NCI-H2029 treated with DMSO at 0.1 percent for 48 hours (cell line): ENCODE data around the gene PICK1.

Source experiments
- DNase-seq: peaks from one replicate; lab custom pipeline; 2025; lab: John Stamatoyannopoulos, UW

The PICK1 gene

DNA sequence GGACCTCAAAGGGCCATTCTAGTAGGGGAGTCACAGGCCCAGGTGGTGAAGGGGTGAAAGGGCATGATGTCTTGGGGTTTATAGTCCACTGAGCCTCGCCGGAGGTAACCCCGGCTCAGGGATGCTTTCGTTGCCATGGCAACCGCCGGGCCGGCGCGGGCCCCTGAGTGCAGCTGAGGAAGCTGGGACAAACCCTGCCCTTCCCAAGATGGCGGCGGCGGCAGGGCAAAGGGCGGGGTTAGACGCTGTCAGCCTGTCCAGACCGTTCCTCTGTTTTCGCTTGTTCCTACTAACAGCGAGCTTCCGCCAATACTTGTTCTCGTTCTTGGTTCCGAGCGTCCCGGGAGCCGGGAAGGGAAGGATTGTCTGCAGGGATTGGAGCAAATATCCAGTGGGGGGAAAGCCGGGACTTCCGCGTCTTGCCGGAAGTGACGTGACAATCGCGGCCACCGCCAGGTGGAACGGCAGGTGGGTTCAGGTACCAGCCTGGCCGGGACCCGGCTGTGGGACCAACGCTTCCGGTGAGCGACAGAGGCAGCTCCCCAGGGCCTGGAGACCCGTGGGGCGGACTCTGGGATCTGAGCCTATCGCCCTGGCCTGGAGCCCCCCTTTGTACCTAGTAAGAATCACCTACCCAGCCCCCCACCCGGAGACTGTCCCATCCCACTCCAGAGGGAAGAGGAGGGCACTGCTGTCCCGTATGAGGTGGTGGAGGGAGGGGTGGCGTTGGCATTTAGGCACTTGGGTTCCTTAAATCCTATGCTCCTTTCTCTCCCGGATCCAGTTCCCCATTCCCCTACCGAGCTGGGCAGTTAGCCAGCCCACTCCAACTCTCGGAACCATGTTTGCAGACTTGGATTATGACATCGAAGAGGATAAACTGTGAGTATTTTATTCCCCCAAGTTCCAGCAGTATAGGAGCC, at the start of gene PICK1:
Gene PICK1 (plus strand): TSS at position 436 of the 923 bp plus-strand sequence. CDS start 406 bp downstream, at position 842.
- DNase-seq: peak; percentile 78

DNA sequence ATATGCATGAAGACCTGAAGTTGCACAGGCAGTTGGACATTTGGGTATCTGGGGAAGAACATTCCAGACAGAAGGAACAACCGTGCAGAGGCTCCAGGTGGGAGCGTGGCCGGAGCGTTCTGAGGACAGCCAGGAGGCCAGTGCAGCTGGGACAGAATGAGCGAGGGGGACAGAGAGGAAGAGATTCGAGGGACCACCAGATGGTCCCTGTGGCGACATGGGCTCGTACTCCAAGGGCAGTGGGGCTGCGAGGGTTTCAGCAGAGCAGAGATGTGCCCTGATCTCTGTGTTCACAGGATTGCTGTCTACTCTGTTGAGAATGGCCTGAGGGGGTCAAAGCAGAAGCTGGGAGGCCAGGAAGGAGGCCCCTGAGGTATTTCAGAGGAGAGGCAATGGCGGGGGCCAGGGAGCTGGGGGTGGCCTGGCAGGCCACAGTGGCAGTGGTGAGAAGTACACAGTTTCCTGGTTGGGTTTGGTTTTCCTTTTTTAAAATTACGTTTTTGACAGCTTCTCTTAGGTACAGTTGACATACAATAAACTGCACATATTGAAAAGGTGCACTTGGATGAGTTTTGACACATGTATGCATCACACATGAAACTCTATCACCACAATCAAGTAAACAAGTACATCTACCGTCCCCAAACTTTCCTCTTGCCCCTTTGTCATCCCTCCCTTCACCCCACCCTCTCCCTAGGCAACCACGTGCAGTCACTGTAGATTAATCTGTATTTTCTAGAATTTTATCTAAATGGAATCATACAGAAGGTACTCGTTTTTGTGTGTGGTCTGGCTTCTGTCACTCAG, 48.0 kb upstream of the PICK1 start:
- DNase-seq: no peak

DNA sequence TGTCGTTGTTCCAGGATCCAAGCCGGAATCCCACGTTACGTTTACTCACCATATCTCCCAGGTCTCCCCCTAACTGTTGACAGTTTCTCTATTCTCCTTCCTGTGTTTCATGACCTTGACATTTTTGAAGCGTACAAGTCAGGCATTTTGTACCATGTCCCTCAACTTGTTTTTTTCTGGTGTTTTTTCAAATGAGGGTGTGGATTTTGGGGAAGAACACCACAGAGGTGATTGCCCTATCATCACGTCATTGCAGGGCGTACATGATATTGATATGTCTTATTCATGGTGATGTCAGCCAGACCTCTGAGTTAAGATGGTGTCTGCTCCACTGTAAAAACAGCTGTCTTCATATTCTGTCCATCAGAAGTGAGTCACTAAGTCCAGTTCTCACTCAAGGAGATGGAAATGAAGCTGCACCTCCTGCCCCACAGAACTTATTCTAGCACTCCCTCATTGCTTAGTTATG, 44.6 kb upstream of the PICK1 start:
- DNase-seq: no peak

DNA sequence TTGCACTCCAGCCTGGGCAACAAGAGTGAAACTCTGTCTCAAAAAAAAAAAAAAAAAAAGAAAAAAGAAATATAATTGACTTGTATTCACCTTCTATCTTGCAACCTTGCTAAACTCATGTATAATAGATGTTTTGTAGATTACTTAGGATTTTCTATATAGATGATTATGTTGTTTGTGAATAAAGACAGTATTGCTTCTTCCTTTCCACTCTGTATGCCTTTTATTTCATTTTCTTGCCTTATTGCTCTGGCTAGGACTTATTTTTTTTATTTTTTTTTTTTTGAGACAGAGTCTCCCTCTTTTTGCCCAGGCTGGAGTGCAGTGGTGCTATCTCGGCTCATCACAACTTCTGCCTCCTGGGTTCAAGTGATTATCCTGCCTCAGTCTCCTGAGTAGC, 43.1 kb upstream of the PICK1 start:
- DNase-seq: no peak

DNA sequence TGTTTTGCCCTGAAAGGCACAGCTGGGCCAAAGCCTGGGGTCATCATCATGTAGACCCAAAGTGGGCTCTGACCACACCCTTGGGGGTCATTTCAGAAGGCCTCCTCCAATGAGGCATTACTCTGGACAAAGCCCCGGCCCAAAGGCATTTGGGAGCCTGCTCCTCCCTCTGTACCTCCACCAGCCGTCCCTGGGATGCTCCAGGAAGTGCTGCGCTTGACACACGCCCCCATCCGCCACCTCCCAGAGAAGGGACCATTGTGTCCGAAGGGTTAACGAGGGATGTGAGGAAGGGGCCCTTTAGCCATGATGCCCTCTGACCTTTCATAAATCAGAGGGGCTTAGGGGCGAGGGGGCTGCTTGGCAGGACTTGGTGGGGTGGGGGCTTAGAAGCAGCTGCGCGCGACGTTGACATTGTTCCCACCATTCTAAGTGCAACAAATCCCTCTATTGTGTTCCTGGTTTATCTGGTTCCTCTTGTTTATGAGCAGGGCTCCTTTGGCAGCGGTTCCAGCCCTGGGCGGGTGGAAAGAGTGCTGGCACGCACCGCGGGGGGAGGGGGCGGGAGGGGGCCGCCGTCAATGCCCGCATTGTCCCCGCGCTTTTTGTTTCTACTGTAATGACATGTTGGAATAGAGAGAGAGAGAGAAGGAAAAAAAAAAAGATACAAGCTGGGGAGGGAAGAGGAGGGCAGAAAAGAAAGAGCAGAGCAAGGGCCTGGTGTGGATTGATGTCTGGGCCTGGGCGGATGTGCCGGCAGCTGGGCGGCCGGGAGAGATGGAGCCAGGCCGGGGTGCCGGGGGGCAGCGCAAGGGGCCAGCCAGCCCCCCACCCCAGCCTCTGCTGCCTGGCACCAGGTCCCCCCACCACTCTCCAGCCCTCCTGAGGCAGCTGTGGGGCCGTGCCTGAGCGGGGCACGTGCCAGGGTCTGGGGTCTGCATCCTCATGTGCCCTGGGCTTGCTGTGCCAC, 40.7 kb upstream of the PICK1 start:
- DNase-seq: peak; percentile 61

DNA sequence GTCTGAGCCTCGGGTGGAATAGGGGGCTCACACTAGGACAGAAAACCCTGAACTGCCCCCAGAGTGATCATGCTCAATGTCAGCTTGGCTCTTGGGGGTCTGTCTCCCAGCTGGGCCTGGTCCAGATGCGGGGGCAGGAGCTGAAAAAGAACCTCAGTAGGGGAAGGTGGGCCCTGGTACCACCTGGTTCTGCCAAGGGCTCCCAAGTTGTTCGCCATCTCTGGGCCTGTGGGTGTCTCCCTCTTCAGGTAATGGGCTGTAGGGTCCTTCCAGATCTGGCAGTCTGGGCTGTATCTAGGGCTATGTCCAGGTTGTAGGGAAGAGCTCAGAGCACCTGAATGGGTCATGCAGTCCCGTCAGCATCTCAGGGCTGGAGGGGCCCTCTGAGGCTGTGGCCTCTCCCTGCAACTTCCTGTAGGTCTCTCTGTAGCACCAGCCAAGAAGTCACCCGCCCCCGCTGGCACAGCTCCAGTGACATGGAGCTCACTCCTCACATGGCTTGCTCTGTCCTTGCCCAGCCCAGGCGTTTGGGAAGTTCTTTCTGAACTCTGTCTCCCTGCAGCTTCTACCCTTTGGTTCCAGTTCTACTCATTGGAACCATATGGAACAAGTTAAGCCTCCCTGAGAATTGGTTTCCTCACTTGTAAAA, 39.8 kb upstream of the PICK1 start:
- no peak for DNase-seq

DNA sequence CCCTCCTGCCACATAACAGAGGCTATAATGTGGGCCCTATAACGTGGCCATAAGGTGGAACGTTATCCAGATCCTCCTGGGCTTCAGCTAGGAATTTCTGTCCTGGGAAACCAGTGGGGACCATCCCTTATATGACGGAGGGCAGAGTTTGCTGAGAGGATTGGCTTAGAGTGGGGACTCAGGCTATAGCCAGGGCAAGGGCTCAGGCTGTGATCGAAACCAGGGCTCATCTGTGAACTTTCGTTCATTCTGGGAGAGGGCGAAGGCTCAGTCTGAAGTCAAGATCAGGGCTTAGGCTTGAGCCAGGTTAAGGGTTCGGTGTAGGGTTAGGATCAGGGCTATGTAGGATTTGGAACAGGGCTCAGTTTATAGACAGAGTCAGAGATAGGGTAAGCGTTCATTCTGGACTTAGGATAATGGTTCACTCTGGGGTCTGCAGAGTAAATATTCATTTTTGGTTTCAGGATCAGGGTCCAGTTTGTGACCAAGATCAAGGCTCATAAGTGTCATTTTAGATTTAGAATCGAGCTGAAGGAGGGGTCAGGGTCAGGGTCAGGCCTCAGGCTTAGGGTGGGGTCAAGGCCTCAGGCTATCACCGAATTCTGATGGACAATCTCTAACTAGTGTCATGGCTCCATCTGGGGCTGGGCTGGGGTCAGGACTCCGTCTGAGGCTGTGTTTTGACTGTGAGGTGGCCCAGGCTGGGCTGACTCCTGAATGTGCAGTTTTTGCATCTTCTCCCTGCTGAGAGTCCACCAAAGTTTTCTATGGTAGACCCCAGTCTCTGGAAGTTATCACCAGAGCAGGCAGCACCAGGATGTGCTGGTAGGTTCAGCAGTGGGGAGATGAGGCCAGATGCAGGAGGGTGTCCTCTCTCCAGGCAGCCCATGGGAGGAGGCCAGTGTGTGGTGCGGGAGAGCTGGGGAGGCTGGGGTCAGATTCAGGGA, 39.0 kb upstream of the PICK1 start:
- no peak for DNase-seq

DNA sequence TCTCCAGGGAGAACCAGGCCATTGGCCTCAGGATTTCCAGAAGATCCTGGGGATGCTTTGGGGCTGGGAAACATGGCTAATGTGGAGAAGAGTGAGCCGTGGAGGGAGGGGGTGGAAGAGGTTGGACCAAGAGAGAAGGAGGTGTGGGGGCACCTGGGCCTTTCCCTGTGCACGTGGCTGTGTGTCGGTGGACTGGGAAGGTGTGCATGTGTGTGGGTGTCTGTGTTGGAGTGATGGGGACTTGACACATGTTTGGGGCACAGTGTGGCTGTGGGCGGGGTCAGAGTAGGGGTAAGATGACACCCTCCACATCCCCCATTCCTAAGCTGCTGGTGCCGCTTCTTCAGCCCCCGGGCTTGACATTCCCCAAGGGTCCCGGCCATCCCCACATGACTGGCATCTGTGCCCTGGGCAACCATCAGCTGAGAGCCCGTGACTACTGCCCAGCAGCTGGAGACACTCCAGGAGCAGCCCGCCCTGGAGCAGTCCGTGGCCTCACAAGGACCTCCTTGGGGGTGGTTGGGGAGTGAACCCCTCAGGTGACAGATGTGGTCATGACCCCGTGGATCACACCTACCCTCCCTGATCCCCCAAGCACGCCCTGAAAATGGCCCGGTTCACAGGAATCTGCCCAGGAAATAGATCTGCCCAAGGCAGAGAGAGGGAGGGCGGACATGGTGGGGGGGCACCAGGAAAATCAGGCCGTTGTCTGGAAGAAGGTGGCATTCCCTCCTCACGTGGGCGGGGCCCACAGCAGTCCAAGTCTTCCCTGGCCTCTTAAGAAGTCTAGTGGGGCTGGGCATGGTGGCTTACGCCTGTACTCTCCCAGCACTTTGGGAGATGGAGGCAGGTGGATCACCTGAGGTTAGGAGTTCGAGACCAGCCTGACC, 38.0 kb upstream of the PICK1 start:
- DNase-seq: no peak

DNA sequence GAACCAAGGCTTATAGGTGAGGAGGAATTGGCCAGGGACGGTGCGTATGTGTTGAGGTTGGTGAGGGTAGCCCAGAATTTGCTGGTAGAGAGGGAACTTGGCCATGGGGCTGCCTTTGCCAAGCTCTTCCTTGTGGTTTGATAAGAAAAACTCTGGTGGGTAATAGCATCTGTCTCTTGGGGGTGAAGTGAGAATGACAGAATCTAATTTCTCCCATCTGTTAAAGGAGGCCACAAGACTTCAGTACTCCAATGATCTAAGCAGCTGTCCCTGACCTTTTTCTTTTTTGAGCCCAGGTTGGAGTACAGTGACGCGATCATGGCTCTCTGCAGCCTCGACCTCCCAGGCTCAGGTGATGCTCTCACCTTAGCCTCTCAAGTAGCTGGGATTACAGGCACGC, 36.0 kb upstream of the PICK1 start:
- DNase-seq: no peak

DNA sequence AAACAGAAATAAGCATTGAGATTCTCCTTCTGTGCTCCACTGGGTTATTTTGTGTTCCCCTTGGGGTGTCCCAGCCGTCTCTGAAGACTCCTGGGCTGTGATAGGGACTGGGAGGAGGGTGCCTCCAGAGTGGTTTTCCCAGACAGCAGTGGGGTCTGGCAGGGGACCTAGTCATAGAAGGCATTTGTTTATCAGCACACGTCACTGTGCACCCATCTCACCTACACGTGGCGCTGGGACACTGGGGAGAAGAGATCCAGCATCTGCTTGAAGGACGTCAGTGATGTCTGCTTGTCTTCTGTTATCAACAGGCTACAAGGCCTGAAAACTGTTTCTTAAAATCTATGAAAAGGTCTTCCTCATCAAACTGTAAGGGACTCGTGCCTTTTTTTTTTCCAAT, 34.2 kb upstream of the PICK1 start:
- DNase-seq: no peak

DNA sequence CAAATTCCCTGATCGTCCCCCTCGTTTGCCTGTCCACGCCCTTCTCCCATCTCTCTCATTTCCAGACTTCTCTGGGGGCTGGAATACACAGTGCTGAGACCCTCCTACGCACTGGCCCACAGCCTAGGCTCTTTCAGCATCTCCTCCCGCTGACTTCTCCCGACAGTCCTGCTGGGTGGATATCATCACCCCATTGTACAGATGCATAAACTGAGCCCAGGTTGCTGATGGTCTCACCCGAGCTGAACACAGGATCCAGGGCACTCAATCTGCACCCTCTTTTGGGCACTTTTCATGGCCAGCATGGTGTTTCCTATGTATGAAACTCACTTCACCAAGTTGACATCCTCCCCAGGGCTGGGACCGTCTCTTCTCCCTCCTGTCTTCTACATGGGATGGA, 31.7 kb upstream of the PICK1 start:
- DNase-seq: no peak

DNA sequence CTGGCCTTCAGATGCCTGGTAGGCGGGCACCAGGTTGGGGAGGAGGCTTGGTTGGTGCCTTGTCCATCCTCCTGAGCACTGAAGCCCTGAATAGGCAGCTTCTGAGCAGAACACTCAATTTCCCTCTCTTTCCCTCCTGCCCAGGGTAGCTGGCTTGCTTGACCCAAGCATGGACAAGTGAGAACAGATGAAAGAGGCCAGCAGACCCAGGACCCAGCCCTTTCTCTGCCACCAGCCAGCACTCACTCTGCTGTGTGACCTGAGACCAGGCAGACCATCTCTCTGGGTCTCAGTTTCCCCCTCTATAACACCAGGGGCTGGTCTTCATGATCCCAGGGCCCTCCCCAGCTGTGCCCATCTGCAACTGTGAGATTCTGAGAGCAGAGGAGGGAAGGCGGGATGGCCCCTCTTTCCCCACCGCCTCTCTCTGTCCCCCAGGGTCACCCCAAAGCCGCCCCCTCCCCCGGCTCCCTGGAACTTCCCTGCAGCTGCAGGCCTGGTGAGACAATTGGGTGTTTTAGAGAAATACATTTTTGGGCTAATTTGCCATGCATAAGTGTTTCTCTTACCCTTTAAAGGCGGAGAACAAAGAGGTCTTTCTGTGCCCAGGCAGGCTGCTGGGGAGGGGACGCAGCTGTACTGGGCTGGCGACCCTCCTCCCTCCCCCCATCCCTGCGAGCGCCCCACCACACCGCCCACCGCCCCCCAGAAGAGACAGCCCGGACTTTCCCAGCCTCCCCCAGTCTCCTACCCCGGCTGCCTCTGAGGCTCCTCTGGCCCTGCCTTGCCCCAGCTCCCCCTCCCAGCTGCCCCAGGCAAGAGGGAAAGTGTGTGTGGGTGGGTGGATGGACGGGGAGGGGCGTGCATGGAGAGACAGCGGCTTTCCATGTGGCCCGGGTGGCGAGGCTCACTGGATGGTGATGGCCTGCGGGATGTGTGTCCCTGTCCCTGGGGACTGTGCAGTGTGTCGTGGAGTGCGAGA, 30.8 kb upstream of the PICK1 start:
- no peak for DNase-seq

DNA sequence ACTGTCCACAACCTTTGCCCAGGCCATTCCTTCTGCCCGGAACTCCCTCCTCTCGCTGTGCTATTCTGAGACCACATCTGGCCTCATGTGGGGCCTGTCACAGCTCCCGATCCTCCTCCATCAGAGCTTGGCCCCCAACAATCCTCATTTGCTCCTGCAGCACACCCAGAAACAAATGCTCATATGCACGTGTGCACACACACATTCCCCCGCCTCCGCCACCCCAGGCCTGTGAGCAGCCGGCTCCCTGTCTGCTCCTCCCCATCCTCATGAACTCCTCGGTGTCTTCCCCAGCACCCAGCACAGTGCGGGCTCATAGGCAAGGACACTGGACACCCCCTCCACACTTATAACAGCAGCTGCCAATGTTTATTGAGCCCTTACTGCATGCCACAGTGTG, 29.7 kb upstream of the PICK1 start:
- DNase-seq: no peak

DNA sequence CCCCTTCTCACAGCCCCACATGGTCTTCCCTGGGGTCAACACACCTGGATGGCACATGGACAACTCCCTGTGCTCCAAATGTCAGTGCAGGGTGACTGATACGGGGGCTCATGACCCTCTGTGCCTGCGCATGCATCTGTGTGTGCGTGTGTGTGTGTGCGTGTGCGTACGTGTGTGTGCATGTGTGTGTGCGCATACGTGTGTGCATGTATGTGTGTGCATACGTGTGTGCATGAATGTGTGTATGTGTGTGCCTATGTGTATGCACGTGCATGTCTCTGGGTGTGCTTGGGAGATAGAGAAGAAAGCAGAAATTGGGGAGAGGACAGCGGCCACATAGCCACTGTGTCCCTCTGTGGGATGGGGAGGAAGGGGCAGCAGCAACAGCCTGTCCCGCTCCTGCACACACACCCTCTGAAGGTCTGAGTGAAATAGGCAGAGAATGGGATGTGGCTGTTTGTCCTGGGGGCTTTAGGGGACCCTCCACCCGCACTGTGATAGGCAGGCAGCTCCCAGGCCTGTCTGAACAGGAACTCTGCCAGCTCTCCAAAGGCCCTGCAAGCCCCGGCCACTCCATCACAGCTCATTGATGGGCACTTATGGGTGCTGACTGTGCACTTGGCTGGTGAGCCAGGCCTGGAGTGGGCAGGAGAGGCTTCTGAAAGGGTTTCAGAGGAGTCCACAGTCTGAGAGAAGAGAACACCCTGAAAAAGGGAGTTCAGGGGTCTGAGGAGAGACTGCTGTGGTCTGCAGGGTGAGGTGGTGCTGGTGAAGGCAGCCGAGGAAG, 28.7 kb upstream of the PICK1 start:
- DNase-seq: no peak

DNA sequence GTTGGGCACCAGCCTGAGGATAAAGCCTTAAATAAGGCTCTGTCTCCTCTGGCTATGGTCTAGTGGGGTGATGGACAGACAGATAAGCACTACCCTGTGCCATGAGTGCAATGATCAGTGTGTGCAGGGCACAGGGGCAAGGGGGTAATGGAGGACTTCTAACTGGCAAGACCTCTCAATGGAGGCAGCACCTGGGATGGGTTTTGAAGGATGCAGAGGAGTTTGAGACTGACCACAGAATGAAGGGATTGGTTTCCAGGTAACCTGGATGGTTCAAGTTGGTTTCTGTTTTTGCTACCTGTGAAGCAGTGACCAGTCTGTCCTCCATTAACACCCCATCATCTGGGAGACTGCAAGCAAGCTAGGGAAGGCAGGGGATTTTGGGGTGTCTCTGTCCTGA, 27.8 kb upstream of the PICK1 start:
- no peak for DNase-seq

DNA sequence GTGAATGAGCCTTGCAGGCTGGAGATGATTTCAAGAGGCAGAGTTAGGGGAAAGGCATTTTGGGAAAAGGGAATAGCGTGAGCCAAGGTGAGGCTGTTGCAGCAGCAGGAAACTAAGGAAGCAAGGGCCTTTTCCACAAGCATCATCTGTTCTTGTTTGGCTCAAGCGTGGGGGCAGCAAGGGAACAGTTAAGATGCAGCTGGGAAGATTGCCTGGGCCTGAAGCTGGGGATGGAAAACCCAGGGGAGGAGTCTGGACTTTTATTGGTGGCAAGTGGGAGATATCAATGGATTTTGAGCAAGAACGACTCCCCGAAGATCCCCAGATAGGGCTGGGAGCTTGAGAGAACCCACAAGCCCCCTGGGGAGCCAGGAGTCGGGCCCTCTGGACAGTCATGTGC, 27.3 kb upstream of the PICK1 start:
- no peak for DNase-seq
